H1 (cell line): ENCODE data around the gene JAG1. TPM values are rescaled to one million over a fixed set of nuclear protein-coding genes. Genes with fewer than 3 reads are reported as not detected.
A peak's percentile ranks its signal among the peaks of the same experiment; 100 is the strongest.

ENCODE experiments used
- CTCF ChIA-PET: fragments of 300-600 bp; sonication (Branson Sonifier 250); formaldehyde crosslinking; loops from one replicate; lab custom pipeline; 2021; ENCODE audit not compliant: partially characterized antibody; lab: Charles Lee
- POLR2A ChIA-PET: fragments of 300-600 bp; sonication (Branson Sonifier 250); formaldehyde crosslinking; loops from one replicate; lab custom pipeline; 2021; ENCODE audit warnings: inconsistent platforms; ENCODE audit not compliant: partially characterized antibody; lab: Charles Lee
- DNase-seq, 2 experiments: peaks; one replicate each; pipeline versions ENCODE4 v3.0.0 to v3.0.0-alpha.2; 2010 to 2022; ENCODE audit warnings: low spot score in 2 of 2, low read depth in 1 of 2, mixed read lengths in 1 of 2
- FAIRE-seq: peaks from 2 replicates; lab custom pipeline; 2011; peaks lifted over from hg19 to GRCh38; lab: Jason Lieb, UNC
- H2AFZ ChIP-seq: 2 replicates; pipeline ENCODE4 v1.8.1; 2012; ENCODE audit warnings: low read length, inconsistent platforms
- H2AK5ac ChIP-seq: 2 replicates; pipeline ENCODE4 v1.6.1; 2013; ENCODE audit warnings: low read depth, low read length
- H2BK120ac ChIP-seq: replicated peaks from 2 replicates; pipeline ENCODE3; 2013; ENCODE audit warnings: low read depth, low read length, inconsistent platforms
- H2BK12ac ChIP-seq: 2 replicates; pipeline ENCODE4 v1.6.1; 2013; ENCODE audit warnings: low read depth, low read length
- H2BK15ac ChIP-seq: 2 replicates; pipeline ENCODE4 v1.6.1; 2013; ENCODE audit warnings: low read length
- H2BK20ac ChIP-seq: 2 replicates; pipeline ENCODE4 v1.6.1; 2013; ENCODE audit warnings: low read length
- H2BK5ac ChIP-seq: 2 replicates; pipeline ENCODE4 v1.6.1; 2013; ENCODE audit warnings: low read depth, low read length
- H3K14ac ChIP-seq: 2 replicates; pipeline ENCODE4 v1.6.1; 2013; ENCODE audit warnings: inconsistent platforms; ENCODE audit not compliant: insufficient read length
- H3K18ac ChIP-seq: 2 replicates; pipeline ENCODE4 v1.6.1; 2013; ENCODE audit warnings: low read length; ENCODE audit errors: extremely low read depth
- H3K23ac ChIP-seq: 2 replicates; pipeline ENCODE4 v1.6.1; 2013; ENCODE audit warnings: inconsistent platforms; ENCODE audit not compliant: insufficient read length
- H3K23me2 ChIP-seq: 2 replicates; pipeline ENCODE4 v1.6.1; 2013; ENCODE audit warnings: low read depth, low read length
- H3K27ac ChIP-seq: 2 replicates; pipeline ENCODE4 v1.6.1; 2011; ENCODE audit warnings: low read depth, low read length, inconsistent platforms
- H3K27me3 ChIP-seq, 4 experiments: replicated peaks in 1 of 4; 1 replicate in 1 of 4; 2 replicates in 3 of 4; pipeline versions ENCODE4 v1.6.1 to v1.8.1; 2011 to 2013; ENCODE audit warnings: low read length in 3 of 4, mild to moderate bottlenecking in 3 of 4, inconsistent platforms in 2 of 4, mixed read lengths in 2 of 4, moderate library complexity in 1 of 4; ENCODE audit not compliant: control insufficient read depth in 3 of 4, insufficient read depth in 3 of 4; ENCODE audit errors: extremely low read depth in 1 of 4
- H3K36me3 ChIP-seq, 4 experiments: 2 replicates each; pipeline versions ENCODE4 v1.6.1 to v1.8.1; 2011 to 2013; ENCODE audit warnings: mild to moderate bottlenecking in 4 of 4, low read length in 3 of 4, moderate library complexity in 2 of 4, control low read depth in 1 of 4, inconsistent platforms in 1 of 4; ENCODE audit not compliant: insufficient read depth in 4 of 4, control insufficient read depth in 2 of 4
- H3K4ac ChIP-seq: replicated peaks from 2 replicates; pipeline ENCODE3; 2013; ENCODE audit warnings: low read length, low read depth, mixed read lengths, inconsistent platforms; ENCODE audit not compliant: insufficient read length
- H3K4me1 ChIP-seq, 4 experiments: replicated peaks in 1 of 4; 1 replicate in 1 of 4; 2 replicates in 3 of 4; pipeline versions ENCODE4 v1.6.1 to v1.8.1; 2011 to 2013; ENCODE audit warnings: low read length in 3 of 4, inconsistent platforms in 2 of 4, mixed read lengths in 1 of 4; ENCODE audit not compliant: insufficient read depth in 4 of 4, control insufficient read depth in 3 of 4
- H3K4me2 ChIP-seq, 2 experiments: 2 replicates each; pipeline versions ENCODE4 v1.6.1 to v1.8.1; 2011 to 2013; ENCODE audit warnings: low read depth in 2 of 2, low read length in 2 of 2, control low read depth in 1 of 2, inconsistent platforms in 1 of 2, mild to moderate bottlenecking in 1 of 2; ENCODE audit not compliant: insufficient read depth in 1 of 2
- H3K4me3 ChIP-seq, 4 experiments: fragments of 200-600, 300-600 bp in 1 of 4; sonication (generic), shearing (Covaris generic), sonication (Bioruptor Twin) in 1 of 4; 2 replicates each; pipeline versions ENCODE4 v1.5.1 to v1.8.1; 2011 to 2016; ENCODE audit warnings: low read length in 4 of 4, low read depth in 3 of 4, control low read depth in 2 of 4, inconsistent platforms in 2 of 4, mild to moderate bottlenecking in 2 of 4, mixed read lengths in 1 of 4, moderate library complexity in 1 of 4; ENCODE audit not compliant: insufficient read depth in 2 of 4; ENCODE audit errors: extremely low read depth in 1 of 4
- H3K56ac ChIP-seq: replicated peaks from 2 replicates; pipeline ENCODE3; 2013; ENCODE audit warnings: low read depth, mild to moderate bottlenecking, mixed read lengths, low read length, inconsistent platforms; ENCODE audit not compliant: insufficient read length
- H3K79me1 ChIP-seq: 2 replicates; pipeline ENCODE4 v1.6.1; 2013; ENCODE audit warnings: low read depth, low read length, control low read depth
- H3K79me2 ChIP-seq, 2 experiments: 2 replicates each; pipeline versions ENCODE4 v1.6.1 to v1.8.1; 2012 to 2013; ENCODE audit warnings: low read length in 2 of 2, mild to moderate bottlenecking in 2 of 2, inconsistent platforms in 1 of 2; ENCODE audit not compliant: insufficient read depth in 2 of 2, control insufficient read depth in 1 of 2
- H3K9ac ChIP-seq, 4 experiments: replicated peaks in 1 of 4; 1 replicate in 1 of 4; 2 replicates in 3 of 4; pipeline versions ENCODE4 v1.6.1 to v1.8.1; 2011 to 2013; ENCODE audit warnings: low read depth in 3 of 4, low read length in 3 of 4, control low read depth in 2 of 4, mild to moderate bottlenecking in 2 of 4, moderate library complexity in 2 of 4, inconsistent platforms in 1 of 4; ENCODE audit errors: extremely low read depth in 1 of 4
- H3K9me3 ChIP-seq, 2 experiments: 2 replicates each; pipeline versions ENCODE4 v1.6.1 to v1.8.1; 2012 to 2013; ENCODE audit warnings: mild to moderate bottlenecking in 2 of 2, moderate library complexity in 2 of 2, control low read depth in 1 of 2, inconsistent platforms in 1 of 2, low read depth in 1 of 2, low read length in 1 of 2, mixed read lengths in 1 of 2; ENCODE audit not compliant: insufficient read depth in 2 of 2
- H4K20me1 ChIP-seq, 2 experiments: replicated peaks in 1 of 2; 2 replicates each; pipeline versions ENCODE3 to v1.8.1; 2011 to 2013; ENCODE audit warnings: inconsistent platforms in 2 of 2, low read length in 2 of 2, mild to moderate bottlenecking in 1 of 2; ENCODE audit not compliant: insufficient read depth in 2 of 2, control insufficient read depth in 1 of 2
- H4K5ac ChIP-seq: 2 replicates; pipeline ENCODE4 v1.6.1; 2013; ENCODE audit warnings: low read length, low read depth, mixed read lengths, inconsistent platforms; ENCODE audit not compliant: insufficient read length
- H4K8ac ChIP-seq: 2 replicates; pipeline ENCODE4 v1.8.0; 2013; ENCODE audit warnings: mild to moderate bottlenecking, moderate library complexity, low read length, inconsistent platforms; ENCODE audit not compliant: insufficient read depth; ENCODE audit errors: extremely low read depth
- H4K91ac ChIP-seq: replicated peaks from 2 replicates; pipeline ENCODE3; 2013; ENCODE audit warnings: low read length, mixed read lengths, inconsistent platforms; ENCODE audit not compliant: insufficient read length
- ASH2L ChIP-seq: fragments of 200-600, 300-600 bp; sonication (generic); IDR thresholded peaks from one replicate; pipeline ENCODE4 v1.7.1; 2017; ENCODE audit warnings: low read length
- CHD2 ChIP-seq: IDR thresholded peaks from 2 replicates; pipeline ENCODE4 v1.6.1; 2012; ENCODE audit warnings: low read length, improper control_type of control experiment
- HDAC2 ChIP-seq, 2 experiments: fragments of 300-600 bp in 1 of 2; sonication (generic) in 1 of 2; IDR thresholded peaks; 2 replicates each; pipeline ENCODE4 v1.6.1; 2011 to 2012; ENCODE audit warnings: low read depth in 2 of 2, low read length in 2 of 2, mild to moderate bottlenecking in 2 of 2, moderate library complexity in 2 of 2, borderline replicate concordance in 1 of 2, inconsistent platforms in 1 of 2
- JUND ChIP-seq: IDR thresholded peaks from 2 replicates; pipeline ENCODE4 v1.6.1; 2011; ENCODE audit warnings: mild to moderate bottlenecking, improper control_type of control experiment, low read length
- PHF8 ChIP-seq: fragments of 200-600 bp; sonication (generic); conservative IDR thresholded peaks from 2 replicates; pipeline ENCODE4 v1.7.1; 2012; ENCODE audit warnings: low read depth, mild to moderate bottlenecking, inconsistent platforms, low read length, moderate library complexity
- SUZ12 ChIP-seq: fragments of 200-600 bp; sonication (generic); IDR thresholded peaks from 2 replicates; pipeline ENCODE4 v1.6.1; 2012; ENCODE audit warnings: mild to moderate bottlenecking, inconsistent platforms, low read length, moderate library complexity, mixed read lengths
- WGBS, 2 experiments: shearing (Covaris generic) in 1 of 2; methylation state at CpG; one replicate each; pipeline versions ENCODE4 v1.1.6 to v1.1.7; 2013 to 2015; ENCODE audit warnings: low lambda C conversion rate in 2 of 2, mixed read lengths in 2 of 2, inconsistent platforms in 1 of 2, low coverage in 1 of 2, missing lambda C conversion rate in 1 of 2; ENCODE audit not compliant: insufficient replicate concordance in 2 of 2, insufficient coverage in 1 of 2, insufficient read length in 1 of 2; ENCODE audit errors: extremely low coverage in 1 of 2, missing lambda C conversion rate in 1 of 2; 5-methylcytosine and 5-hydroxymethylcytosine counted together
- polyA plus RNA-seq, 7 experiments: library from polyadenylated mRNA; depleted of rRNA in 3 of 7; stranded (reverse) in 5 of 7; unstranded in 2 of 7; fragments of >200 nt in 5 of 7; fragments of 200-250 nt in 2 of 7; gene quantifications; 1 replicate in 5 of 7; 2 replicates in 1 of 7; 4 replicates in 1 of 7; pipeline versions ENCODE4 v1.2.1 to v1.2.3, GENCODE V29; 2011 to 2013; ENCODE audit warnings: missing spikeins in 2 of 7, mixed read lengths in 2 of 7
- total RNA-seq: library from RNA; stranded (reverse); fragmentation: NEBNext Ultra II Directional; extraction: Animal tissue kit (Norgen Biotek cat#: 25700); gene quantifications from 2 replicates; pipeline ENCODE4 v1.2.1, GENCODE V29; 2021

JAG1 gene
- total and polyA plus RNA-seq, 2 of the 8 experiments (the other 6 are each of a cell fraction or from before 2014, with no cell fraction given) = 13.5 to 27.3 TPM

DNA sequence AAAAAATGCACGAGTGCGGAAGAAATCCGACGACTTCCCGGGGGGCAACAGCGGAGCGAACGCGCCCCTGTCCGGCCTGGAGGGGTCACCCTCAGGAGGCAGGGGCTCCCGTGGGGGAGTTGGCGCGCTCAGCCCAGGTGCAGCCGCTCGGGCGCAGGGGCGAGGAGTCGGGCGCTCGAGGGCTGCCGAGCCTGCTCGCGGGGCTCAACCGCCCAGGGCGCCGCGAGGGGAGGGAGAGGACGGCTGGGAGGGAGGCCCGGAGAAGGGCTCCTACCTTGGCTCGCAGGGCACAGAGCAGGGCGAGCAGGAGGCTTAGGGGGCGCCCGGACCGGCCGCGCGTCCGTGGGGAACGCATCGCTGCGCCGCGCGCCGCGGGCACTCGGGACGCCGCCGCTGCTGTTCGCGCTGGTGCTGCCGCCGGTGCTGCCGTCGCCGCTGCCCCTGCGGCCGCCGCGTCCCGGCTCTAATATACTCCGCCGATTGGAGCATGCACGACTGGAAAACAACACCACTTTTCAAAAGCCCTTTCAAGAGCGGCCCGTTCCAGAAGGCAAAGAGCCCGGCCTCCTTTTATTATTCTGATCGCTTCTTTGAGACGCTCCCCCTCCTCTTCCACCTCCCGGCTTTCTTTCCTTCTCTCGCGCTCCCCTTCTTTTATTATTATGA is 490 bp downstream of the JAG1 start:
- Histone ChIP-seq H3K14ac (no peak overlapping the region), H3K79me2 (peaks cover 0 to 43% of the 10 kb centered on the region in 2 experiments; a peak in 3 of 4 replicates), H4K91ac (peak overlapping the region; percentile 83), H3K4ac (no peak overlapping the region), H3K9me3 (no peaks in the 10 kb centered on the region), H3K4me1 (peaks cover 0 to 22% (median 11%) of the 10 kb centered on the region in 4 experiments; a peak in 6 of 7 replicates), H3K4me2 (peak overlapping the region; percentile 64 to 82), H3K79me1 (no peaks in the 10 kb centered on the region; the same call in 1 of the 2 replicates)
- 0% methylated on average over 25 of the region's 73 CpGs; no CpG with 5 or more reads in 1 of the 2 experiments for WGBS, 2 experiments
- POLR2A ChIA-PET = interaction anchor here (0.8 to 2.6 kb wide), 6 partner anchors 9 to 239 kb away, joined by 3 to 8 read pairs (median 5); partner anchors contain the start of genes MKKS and SLX4IP
- peak in 1 of 2 experiments; percentile 67 for DNase-seq
- TF ChIP-seq CHD2 = no peak
- 0 out of 2 replicates have a peak, but pooled peaks have one; percentile 29 for TF ChIP-seq SUZ12
- peak in 1 of 2 experiments; percentile 61; a peak in 1 of 4 replicates for TF ChIP-seq HDAC2 (IDR thresholded peaks at IDR 0.05; ENCODE audit: borderline replicate concordance in 1 of 2, low read depth in 2 of 2, low read length in 2 of 2)
- TF ChIP-seq ASH2L = peak; percentile 4
- peak; percentile 33; the same call in 1 of the 2 replicates for TF ChIP-seq PHF8
- no peak for TF ChIP-seq JUND
- TF ChIP-seq, all 59 proteins: peak for 4
- Histone ChIP-seq H3K27ac (peak overlapping the region; percentile 50; the same call in 1 of the 2 replicates), H3K23ac (no peak overlapping the region), H3K36me3 (peaks cover 0 to 13% (median 0%) of the 10 kb centered on the region in 4 experiments; a peak in 3 of 8 replicates), H2BK20ac (no peak overlapping the region), H2BK120ac (no peak overlapping the region), H2BK12ac (no peak overlapping the region), H2BK15ac (no peak overlapping the region), H3K18ac (peak overlapping the region; percentile 60; the same call in 1 of the 2 replicates), H4K8ac (peak overlapping the region; percentile 69; the same call in 1 of the 2 replicates), H3K23me2 (peaks cover 19% of the 10 kb centered on the region), H2BK5ac (no peak overlapping the region), H2AFZ (no peak overlapping the region), H2AK5ac (no peak overlapping the region), H4K20me1 (peaks cover 0 to 6% of the 10 kb centered on the region in 2 experiments), H4K5ac (peak overlapping the region; percentile 24), H3K9ac (peak overlapping the region; percentile 29 to 85 (median 75); a peak in 6 of 7 replicates), H3K56ac (no peak overlapping the region), H3K27me3 (no peaks in the 10 kb centered on the region; a peak in 1 of 7 replicates), H3K4me3 (peak overlapping the region; percentile 48 to 86 (median 79))
- FAIRE-seq = no peak
- CTCF ChIA-PET = interaction anchor here (0.7 to 4.2 kb wide), 10 partner anchors 9 to 121 kb away, joined by 3 to 23 read pairs (median 4); no protein-coding TSS in a partner anchor
